HEK293T (cell line): ENCODE data around the gene ADGRL3.

ENCODE experiments used
- BHLHE40 ChIP-seq: fragments of 450-650 bp; IDR thresholded peaks from 2 replicates; pipeline ENCODE4 v1.6.1; 2016; ENCODE audit warnings: mild to moderate bottlenecking, moderate library complexity, borderline replicate concordance
- CTBP1 ChIP-seq: fragments of 450-650 bp; IDR thresholded peaks from 2 replicates; pipeline ENCODE4 v1.6.1; 2016; ENCODE audit warnings: borderline replicate concordance
- ELF4 ChIP-seq: fragments of 450-650 bp; IDR thresholded peaks from 2 replicates; pipeline ENCODE4 v1.6.1; 2017; ENCODE audit warnings: antibody characterized with exemption
- FOXA1 ChIP-seq: fragments of 450-650 bp; IDR thresholded peaks from 2 replicates; pipeline ENCODE4 v1.6.1; 2016; ENCODE audit warnings: mild to moderate bottlenecking
- FOXK2 ChIP-seq: fragments of 450-650 bp; IDR thresholded peaks from 2 replicates; pipeline ENCODE4 v1.6.1; 2016; ENCODE audit warnings: mild to moderate bottlenecking
- FOXM1 ChIP-seq: fragments of 450-650 bp; IDR thresholded peaks from 2 replicates; pipeline ENCODE4 v1.6.1; 2017; ENCODE audit warnings: mild to moderate bottlenecking, borderline replicate concordance
- HDGF ChIP-seq: fragments of 450-650 bp; IDR thresholded peaks from 2 replicates; pipeline ENCODE4 v1.6.1; 2017; ENCODE audit warnings: antibody characterized with exemption, borderline replicate concordance
- NFRKB ChIP-seq: fragments of 450-650 bp; IDR thresholded peaks from 2 replicates; pipeline ENCODE4 v1.6.1; 2016; ENCODE audit warnings: mild to moderate bottlenecking, moderate library complexity
- PKNOX1 ChIP-seq: fragments of 450-650 bp; IDR thresholded peaks from 2 replicates; pipeline ENCODE4 v1.6.1; 2016
- SP1 ChIP-seq: fragments of 450-650 bp; IDR thresholded peaks from 2 replicates; pipeline ENCODE4 v1.6.1; 2017
- SUZ12 ChIP-seq: fragments of 450-650 bp; IDR thresholded peaks from 2 replicates; pipeline ENCODE4 v1.6.1; 2016; ENCODE audit warnings: mild to moderate bottlenecking

DNA sequence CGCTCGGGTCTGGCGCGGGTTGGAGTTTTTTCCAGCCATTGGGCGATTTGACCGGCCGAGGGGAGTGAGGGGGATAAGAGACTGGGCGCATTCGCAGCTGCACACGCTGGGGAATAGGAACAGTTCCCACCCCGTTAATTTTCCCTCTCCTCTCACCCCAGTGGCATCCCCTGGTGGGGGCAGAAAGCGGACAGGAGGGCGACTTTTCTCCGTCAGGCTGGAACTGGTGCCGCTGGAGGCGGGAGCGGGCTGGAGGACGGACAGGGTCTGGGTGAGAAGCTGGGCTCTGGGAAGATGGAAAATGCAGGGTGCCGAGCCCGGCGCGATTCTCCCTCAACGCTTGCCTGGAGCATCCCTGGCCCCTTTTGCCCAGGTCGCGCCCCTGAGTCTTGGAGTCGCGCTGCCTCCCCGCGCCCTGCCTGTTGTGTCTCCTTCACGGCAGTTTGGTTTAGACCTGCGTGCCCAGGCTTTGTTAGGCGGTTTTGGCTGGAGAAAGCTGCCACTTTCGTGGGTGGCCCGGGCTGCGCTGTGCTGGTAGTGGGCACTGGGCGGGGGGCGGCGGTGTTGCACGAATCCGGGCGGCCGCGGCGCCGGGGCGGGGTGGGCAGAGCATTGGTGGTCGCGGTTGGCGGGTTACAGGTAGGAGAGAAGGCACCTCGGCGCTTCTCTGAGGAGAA is 2.0 kb downstream of the ADGRL3 start:
- TF ChIP-seq BHLHE40 (no peak), SUZ12 (no peak), FOXM1 (no peak), ELF4 (no peak), FOXK2 (no peak), PKNOX1 (no peak), FOXA1 (no peak), NFRKB (no peak), CTBP1 (no peak), HDGF (no peak), SP1 (no peak)
